Mesenteric fat pad (tissue), 1 donor: ENCODE measurements around the gene VENTX. TPM values are rescaled to one million over a fixed set of nuclear protein-coding genes. Genes with fewer than 3 reads are reported as not detected.

Source experiments
- DNase-seq: peaks from one replicate; pipeline ENCODE4 v3.0.0-alpha.2; 2020; ENCODE audit warnings: low spot score
- total RNA-seq: library from RNA; stranded (reverse); fragmentation: NEBNext Ultra II Directional; extraction: Animal tissue kit (Norgen Biotek cat#: 25700); gene quantifications from one replicate; pipeline ENCODE4 v1.2.1, GENCODE V29; 2021
- donor health status: DM: yes; HTN: yes; CAD: no.

The VENTX gene
- total RNA-seq, 1 donor from 2014 or later, result 4.0 TPM

DNA sequence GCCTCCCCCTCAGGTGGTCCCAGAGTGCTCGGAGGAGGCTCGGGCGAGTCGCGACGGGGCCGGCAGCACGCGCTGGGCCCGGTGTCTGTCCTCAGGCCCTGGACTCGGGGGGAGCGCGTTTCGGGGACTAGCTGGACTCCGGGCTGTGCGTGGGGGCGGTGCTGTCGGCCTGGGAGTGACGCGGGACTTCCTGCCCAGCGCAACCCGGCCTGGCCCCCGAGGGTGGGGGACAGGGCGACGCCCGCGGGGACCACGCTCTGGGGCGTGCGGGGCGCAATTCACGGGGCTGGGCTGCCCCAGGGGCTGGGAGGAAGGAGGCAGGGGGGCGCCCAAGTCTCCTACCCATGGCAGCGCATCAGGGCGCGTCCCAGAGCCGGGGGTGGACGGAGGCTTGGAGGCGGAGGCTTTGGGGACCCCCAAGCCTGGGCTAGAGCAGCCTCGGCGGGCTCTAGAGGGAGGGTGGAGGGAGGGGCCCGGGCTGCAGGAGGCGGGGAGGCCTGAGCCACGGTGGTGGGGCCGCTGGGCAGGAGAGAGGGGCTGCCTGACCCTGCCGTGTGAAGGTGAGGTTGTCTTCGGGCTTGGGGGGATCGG is 2.3 kb upstream of the VENTX start:
- no peak for DNase-seq

GRCh38 chr10:133235932-133236331 is 1.7 kb upstream of the VENTX start:
- DNase-seq, result no peak

GRCh38 chr10:133236401-133237240 is 1.0 kb upstream of the VENTX start:
- DNase-seq, result no peak

GRCh38 chr10:133237241-133237587 is 441 bp upstream of the VENTX start:
- no peak for DNase-seq

- DNase-seq, result no peak
These were observed 780 bp downstream of the VENTX start for GRCh38 chr10:133238466-133238804.

GRCh38 chr10:133239990-133240389 is 2.3 kb downstream of the VENTX start:
- no peak for DNase-seq

DNA sequence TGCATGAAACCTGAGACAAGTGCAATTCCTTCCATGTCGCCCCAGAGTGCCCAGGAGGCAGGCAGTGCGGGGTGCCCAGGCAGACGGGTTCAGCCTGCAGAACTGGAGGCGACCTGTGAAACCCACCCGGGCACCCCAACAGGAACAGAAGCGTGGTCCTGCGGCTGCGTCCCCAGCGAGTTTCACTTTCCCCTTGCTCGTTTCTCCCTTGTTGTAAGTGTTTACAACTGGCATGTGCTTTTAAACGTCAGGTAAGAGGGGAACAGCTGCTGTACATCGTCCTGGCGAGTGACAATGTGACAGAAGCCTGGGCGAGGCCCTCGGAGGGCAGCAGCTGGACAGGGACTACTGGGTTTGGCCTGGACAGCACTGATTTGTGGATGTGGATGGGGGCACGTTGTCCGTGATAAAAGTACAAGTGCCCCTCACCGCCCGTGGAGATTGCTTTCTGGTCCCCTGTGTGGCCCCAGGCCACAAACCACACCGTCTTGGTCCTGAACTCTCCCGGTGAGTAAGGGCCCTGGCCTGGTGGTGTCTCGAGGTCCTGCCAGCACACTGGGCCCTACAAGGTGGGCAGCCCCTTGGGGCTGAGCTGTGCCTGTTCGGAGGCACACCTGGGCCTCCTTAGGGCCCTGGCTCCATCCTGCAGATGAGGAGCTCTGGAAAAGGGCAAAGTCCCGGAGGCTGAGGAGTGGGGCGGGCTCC is 4.0 kb downstream of the VENTX start:
- DNase-seq, result no peak

DNA sequence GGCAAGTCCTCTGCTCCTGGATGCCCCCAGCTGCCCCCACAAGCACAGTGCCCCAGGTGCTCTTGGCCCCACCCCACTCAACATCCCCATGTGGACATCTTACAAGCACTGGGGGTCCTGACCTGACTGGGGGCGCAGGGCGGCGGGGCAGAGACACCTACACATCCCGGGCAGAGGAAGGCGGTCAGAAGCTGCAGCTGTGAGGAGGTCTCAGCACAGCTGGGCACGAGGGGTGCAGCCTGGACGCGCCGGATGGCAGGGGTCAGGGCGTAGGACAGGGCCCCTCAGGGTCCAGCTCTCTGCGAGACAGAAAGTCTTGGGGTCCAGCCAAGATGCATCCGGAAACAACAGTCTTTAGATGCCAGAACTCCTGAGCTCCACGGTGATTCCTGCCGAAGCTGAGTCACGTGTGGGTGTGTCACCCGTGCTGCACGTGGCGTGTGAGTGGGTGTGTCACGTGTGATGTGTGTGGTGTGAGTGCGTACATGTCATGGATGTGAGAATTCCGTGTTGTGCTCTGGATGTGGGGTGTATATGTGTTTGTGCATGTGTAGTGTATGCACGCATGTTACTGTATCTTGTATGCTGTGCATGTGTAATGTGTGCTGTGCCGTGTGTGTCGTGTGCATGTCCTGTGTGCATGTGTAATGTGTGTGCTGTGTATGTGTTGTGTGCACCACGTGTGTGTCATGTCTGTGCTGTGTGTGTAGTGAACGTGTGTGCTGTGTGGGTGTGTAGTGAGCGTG is 5.1 kb downstream of the VENTX start:
- DNase-seq, result no peak

DNA sequence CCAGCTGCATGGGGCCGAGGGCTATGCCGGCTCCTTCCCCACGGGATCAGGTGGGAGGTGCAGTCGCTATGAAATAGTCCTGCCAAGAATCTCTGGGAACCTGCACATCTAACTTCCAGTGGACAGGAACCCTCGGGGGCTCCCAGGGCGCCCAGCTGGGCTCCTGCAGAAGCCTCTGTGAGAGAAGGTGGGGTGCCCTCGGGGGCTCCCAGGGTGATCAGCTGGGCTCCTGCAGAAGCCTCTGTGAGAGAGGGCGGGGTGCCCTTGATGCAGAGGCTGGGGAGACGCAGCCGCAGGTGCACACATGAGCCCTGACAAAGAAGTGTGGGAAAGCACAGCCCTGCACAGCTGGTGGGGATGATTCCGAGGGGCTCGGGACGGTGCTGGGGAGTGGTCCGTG is 5.9 kb downstream of the VENTX start:
- no peak for DNase-seq

GRCh38 chr10:133245439-133246235 is 8.0 kb downstream of the VENTX start:
- no peak for DNase-seq

DNA sequence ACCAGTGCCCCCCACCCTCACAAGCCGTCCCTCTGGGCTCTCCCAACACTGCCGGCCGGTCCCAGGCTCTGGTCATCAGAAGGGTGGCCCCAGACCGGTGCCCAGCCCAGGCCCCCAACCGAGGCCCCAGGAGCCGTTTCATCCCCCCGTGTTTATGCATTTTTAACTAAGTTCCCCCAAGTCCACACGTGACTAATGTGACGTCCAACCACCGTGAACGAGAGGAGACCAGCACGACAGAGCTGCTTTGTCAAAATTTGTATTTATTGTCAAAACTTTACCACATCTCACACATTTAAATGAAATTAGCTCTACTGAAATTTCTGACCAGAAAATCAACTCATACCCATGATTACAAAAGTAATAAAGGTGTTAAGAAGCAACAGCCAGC is 8.6 kb downstream of the VENTX start:
- DNase-seq, result no peak

GRCh38 chr10:133247681-133248333 is 10.2 kb downstream of the VENTX start:
- no peak for DNase-seq

GRCh38 chr10:133248334-133248715 is 10.7 kb downstream of the VENTX start:
- DNase-seq, result no peak

- DNase-seq, result no peak
These were observed 11.6 kb downstream of the VENTX start for GRCh38 chr10:133249094-133249780.

- DNase-seq, result no peak
These were observed 12.5 kb downstream of the VENTX start for GRCh38 chr10:133249975-133250754.

DNA sequence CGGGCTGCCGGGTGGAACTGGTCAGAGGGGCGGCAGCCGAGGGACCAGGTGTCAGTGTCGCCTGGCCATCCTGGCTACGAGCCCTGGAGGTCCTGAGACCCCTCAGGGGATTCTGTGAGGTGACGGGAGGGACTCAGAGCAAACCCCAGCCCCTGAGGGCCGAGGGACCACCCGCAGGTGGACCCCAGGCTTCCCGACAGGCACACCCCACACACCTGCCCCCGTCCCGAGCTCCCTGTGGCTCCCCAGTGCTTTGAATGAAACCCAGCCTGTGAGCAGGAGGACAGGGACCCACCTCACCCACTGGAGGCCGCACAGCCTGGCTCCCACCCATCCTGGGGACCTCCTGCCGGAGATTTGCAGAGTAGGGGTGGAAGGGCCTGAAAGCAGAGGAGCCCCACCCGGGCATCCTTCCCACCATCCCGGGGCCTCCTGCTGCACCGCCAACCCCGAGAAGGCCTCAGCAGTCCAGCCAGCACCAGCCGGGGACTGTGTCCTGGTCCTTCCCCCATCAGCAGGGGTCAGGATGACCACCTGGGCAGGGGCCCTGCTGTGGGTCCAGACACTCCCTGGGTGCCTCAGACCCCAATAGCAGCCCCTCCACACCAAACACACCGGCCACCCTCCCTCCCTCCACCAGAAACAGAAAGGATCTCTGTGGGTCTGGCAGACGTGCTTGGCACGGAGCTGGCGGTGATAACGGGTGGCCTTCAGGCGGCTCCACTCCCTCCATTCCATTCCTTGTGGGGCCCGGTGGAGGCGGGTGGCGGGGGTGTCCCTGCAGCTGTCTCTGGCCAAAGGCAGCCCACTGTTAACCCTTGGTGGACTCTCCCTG is 13.9 kb downstream of the VENTX start:
- DNase-seq, result no peak

DNA sequence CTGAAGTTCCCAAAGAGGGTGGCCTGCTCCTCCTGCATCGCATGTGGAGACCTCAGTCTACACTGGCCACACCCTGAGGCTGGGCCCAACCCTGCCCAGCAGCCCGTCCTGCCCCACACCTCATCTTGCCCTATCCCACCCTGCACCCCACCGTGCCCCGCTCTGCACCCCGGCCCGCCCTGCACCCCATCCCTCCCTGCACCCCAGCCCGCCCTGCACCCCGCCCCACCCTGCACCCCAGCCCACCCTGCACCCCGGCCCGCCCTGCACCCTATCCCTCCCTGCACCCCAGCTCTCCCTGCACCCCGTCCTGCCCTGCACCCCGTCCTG is 14.5 kb downstream of the VENTX start:
- DNase-seq, result no peak

DNA sequence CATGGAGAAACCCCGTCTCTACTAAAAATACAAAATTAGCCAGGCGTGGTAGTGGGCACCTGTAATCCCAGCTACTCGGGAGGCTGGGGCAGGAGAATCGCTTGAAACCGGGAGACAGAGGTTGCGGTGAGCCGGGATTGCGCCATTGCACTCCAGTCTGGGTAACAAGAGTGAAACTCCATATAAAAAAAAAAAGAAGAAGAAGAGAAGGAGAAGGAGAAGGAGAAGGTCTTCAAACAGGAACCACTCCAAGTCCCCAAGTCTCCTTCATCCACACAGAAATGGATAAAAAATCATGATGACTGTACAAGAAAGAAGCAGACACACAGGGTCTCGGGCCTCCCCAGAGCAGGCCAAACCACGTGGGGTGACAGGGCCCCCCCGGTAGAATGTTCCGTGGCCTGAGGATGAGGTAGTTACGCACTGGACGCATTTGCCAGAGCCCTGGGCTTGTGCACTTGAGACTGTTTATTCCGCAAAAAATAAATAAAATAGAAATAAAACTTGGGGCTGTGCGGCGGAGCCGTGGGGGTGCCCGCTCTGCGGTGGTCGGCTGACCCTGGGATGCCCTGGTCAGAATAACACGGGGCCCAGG is 15.8 kb downstream of the VENTX start:
- DNase-seq, result no peak
